Kidney (tissue), 14 donors: ENCODE data around the gene NKAIN1. TPM values are rescaled to one million over a fixed set of nuclear protein-coding genes. Genes with fewer than 3 reads are reported as not detected.

Experiments used
- DNase-seq, 5 donors: peaks; one replicate each; pipeline ENCODE4 v3.0.0-alpha.2; 2013 to 2020
- FAIRE-seq: peaks from 2 replicates; lab custom pipeline; 2012; peaks lifted over from hg19 to GRCh38; lab: Jason Lieb, UNC
- H3K27ac ChIP-seq, 2 donors: one replicate each; pipeline ENCODE4 v1.7.0; 2013; ENCODE audit warnings: low read depth in 2 of 2, low read length in 2 of 2, inconsistent platforms in 1 of 2
- H3K27me3 ChIP-seq: one replicate; pipeline ENCODE4 v1.7.1; 2013; ENCODE audit warnings: low read length, inconsistent platforms; ENCODE audit not compliant: control insufficient read depth, insufficient read depth
- H3K36me3 ChIP-seq, 3 donors: one replicate each; pipeline versions ENCODE4 v1.7.0 to v1.7.1; 2013; ENCODE audit warnings: low read length in 3 of 3, control low read depth in 1 of 3, inconsistent platforms in 1 of 3; ENCODE audit not compliant: insufficient read depth in 3 of 3, control insufficient read depth in 2 of 3
- H3K4me1 ChIP-seq, 3 donors: one replicate each; pipeline versions ENCODE4 v1.7.0 to v1.7.1; 2013; ENCODE audit warnings: low read length in 3 of 3, inconsistent platforms in 1 of 3, low read depth in 1 of 3; ENCODE audit not compliant: control insufficient read depth in 2 of 3, insufficient read depth in 2 of 3
- H3K4me3 ChIP-seq, 3 donors: one replicate each; pipeline versions ENCODE4 v1.7.0 to v1.8.1; 2013; ENCODE audit warnings: low read length in 3 of 3, control low read depth in 1 of 3, inconsistent platforms in 1 of 3
- H3K9ac ChIP-seq, 3 donors: one replicate each; pipeline versions ENCODE4 v1.7.0 to v1.7.1; 2013; ENCODE audit warnings: low read length in 3 of 3, control low read depth in 1 of 3, inconsistent platforms in 1 of 3
- H3K9me3 ChIP-seq, 3 donors: one replicate each; pipeline versions ENCODE4 v1.7.0 to v1.7.1; 2013; ENCODE audit warnings: low read length in 3 of 3, control low read depth in 1 of 3, inconsistent platforms in 1 of 3; ENCODE audit not compliant: control insufficient read depth in 2 of 3, insufficient read depth in 1 of 3
- intact Hi-C: fragments of 100-400 bp; cut with DNase I; formaldehyde crosslinking; loops from one replicate; pipeline ENCODE4 v1.11.1; 2022
- polyA plus RNA-seq: library from polyadenylated mRNA; stranded (reverse); fragments of 350-450 nt; fragmentation: Illumina TruSeq; extraction: RNeasy Lipid Tissue Mini Kit (QIAGEN cat#74804); gene quantifications from one replicate; pipeline ENCODE4 v1.2.3, GENCODE V29; 2014; ENCODE audit warnings: low read depth, low replicate concordance; ENCODE audit not compliant: insufficient read depth
- total RNA-seq: library from RNA; stranded (reverse); fragmentation: NEBNext Ultra II Directional; extraction: Animal tissue kit (Norgen Biotek cat#: 25700); gene quantifications from one replicate; pipeline ENCODE4 v1.2.1, GENCODE V29; 2021
- TF ChIP-seq, protein P1 (sequence below): IDR thresholded peaks from 3 replicates; pipeline ENCODE4 v1.5.1; 2012; ENCODE audit warnings: mild to moderate bottlenecking, moderate library complexity, borderline replicate concordance; ENCODE audit not compliant: insufficient read depth; ENCODE audit errors: extremely low read depth
- donor health status: control.
- donor health status: control.
- donor health status: control.
- donor health status: control.
- donor health status: control.
- donor health status: DM: yes; HTN: yes; CAD: no.
- donor health status: Normal renal cell carcinoma (clear cell type).

Gene NKAIN1
- total and polyA plus RNA-seq, 2 donors from 2014 or later = 0.19 to 0.34 TPM

GRCh38 chr1:31216016-31216415 lies 23.7 kb downstream of the NKAIN1 start:
- peak; percentile 43 to 83 (median 74) for DNase-seq
- Histone ChIP-seq H3K9ac (no peak overlapping the region), H3K27ac (no peak overlapping the region), H3K4me3 (no peak overlapping the region), H3K27me3 (no peaks in the 10 kb centered on the region), H3K36me3 (no peaks in the 10 kb centered on the region), H3K4me1 (peaks cover 0 to 6% (median 0%) of the 10 kb centered on the region in 3 donors), H3K9me3 (no peaks in the 10 kb centered on the region)
- TF ChIP-seq, protein P1, sequence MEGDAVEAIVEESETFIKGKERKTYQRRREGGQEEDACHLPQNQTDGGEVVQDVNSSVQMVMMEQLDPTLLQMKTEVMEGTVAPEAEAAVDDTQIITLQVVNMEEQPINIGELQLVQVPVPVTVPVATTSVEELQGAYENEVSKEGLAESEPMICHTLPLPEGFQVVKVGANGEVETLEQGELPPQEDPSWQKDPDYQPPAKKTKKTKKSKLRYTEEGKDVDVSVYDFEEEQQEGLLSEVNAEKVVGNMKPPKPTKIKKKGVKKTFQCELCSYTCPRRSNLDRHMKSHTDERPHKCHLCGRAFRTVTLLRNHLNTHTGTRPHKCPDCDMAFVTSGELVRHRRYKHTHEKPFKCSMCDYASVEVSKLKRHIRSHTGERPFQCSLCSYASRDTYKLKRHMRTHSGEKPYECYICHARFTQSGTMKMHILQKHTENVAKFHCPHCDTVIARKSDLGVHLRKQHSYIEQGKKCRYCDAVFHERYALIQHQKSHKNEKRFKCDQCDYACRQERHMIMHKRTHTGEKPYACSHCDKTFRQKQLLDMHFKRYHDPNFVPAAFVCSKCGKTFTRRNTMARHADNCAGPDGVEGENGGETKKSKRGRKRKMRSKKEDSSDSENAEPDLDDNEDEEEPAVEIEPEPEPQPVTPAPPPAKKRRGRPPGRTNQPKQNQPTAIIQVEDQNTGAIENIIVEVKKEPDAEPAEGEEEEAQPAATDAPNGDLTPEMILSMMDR = no peak
- intact Hi-C loops = no loop called here
- FAIRE-seq = no peak

GRCh38 chr1:31215065-31215570 lies 24.6 kb downstream of the NKAIN1 start:
- Histone ChIP-seq H3K27ac (no peak overlapping the region), H3K27me3 (no peaks in the 10 kb centered on the region), H3K36me3 (no peaks in the 10 kb centered on the region), H3K9ac (no peak overlapping the region), H3K9me3 (no peaks in the 10 kb centered on the region), H3K4me3 (no peak overlapping the region), H3K4me1 (peaks cover 0 to 6% (median 0%) of the 10 kb centered on the region in 3 donors)
- FAIRE-seq (no peak), DNase-seq (peak in 1 of 5 donors; percentile 45)
- intact Hi-C loops = no loop called here
- TF ChIP-seq, protein P1 = no peak

DNA sequence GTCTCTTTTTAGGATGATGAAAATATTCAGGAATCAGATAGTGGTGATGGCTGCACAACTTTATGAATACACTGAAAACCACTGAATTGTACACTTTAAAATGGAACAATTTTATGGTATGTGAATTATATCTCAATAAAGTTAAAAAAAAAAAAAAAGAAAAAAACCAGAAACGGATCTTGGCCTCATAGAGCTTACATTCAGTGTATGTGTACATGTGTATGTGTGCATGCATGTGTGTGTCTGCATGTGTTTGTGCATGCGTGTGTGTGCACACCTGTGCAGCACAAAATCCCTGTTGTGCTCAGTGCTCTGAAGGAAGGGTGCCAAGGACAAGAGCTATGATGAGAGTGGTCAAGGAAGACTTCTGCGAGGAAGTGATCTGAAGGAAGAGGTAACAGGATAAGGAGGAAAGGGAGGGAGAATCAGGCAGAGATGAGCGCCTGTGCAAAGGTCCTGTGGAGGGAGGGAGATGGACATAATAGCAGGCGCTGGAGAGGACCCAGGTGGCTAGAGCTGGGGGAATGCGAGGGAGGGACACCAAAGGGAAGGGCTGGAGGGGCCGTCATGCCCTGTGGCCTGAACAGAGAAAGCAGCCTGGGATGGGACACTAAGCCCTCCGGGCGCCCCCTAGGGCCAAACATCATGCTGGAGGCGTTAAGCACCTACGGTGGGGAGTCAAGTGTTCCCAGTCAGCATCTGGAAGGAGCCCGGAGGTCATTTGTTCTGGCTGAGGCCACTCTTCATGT lies 25.2 kb downstream of the NKAIN1 start:
- Histone ChIP-seq H3K9ac (no peak overlapping the region), H3K9me3 (no peaks in the 10 kb centered on the region), H3K36me3 (no peaks in the 10 kb centered on the region), H3K27ac (no peak overlapping the region), H3K4me1 (peaks cover 0 to 6% (median 0%) of the 10 kb centered on the region in 3 donors), H3K4me3 (no peak overlapping the region), H3K27me3 (no peaks in the 10 kb centered on the region)
- peak in 1 of 5 donors; percentile 40 for DNase-seq
- no peak for FAIRE-seq
- intact Hi-C loops = no loop called here
- TF ChIP-seq, protein P1 = no peak
